ENCODE results near the gene CAMP. TPM values are rescaled to one million over a fixed set of nuclear protein-coding genes. Genes with fewer than 3 reads are reported as not detected.
A peak's percentile ranks its signal among the peaks of the same experiment; 100 is the strongest.

Gene CAMP
- total RNA-seq, 1 donor from 2014 or later: not detected

DNA sequence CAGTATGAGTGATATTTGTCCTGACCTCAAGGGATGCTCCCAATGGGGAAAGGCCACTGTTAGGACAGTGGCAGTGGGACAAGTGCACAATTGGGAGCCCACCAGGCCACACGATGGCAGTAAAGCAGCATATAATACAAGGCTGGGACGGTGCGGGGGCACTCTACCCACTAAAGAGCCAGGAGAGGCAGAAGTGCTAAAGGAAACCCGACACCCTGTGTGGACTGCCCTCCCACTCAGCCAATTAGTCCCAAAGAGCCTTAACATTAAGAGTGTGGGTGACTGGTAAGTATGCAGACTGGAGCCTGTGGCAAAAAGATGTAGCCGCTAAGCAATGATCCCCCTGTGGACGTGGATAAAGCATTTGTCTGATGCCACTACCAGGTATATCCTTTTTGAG lies 9.4 kb downstream of the CAMP start:
- Mint-ChIP-seq H3K27me3 (ENCODE audit: insufficient read depth, low read depth) (peaks cover 5% of the 10 kb centered on the region), H3K36me3 (no peaks in the 10 kb centered on the region), H3K4me3 (peak overlapping the region; percentile 15), H3K4me1 (peaks cover 24% of the 10 kb centered on the region), H3K9me3 (peaks cover 10% of the 10 kb centered on the region), H3K27ac (no peak overlapping the region)
- Histone ChIP-seq H3K9me3 (ENCODE audit: low read depth) (peaks cover 6% of the 10 kb centered on the region), H2AFZ (replicated peaks) (peak overlapping the region; percentile 82), H3K9ac (no peak overlapping the region), H3F3A (ENCODE audit: low read depth) (peaks cover 15% of the 10 kb centered on the region), H3K27ac (peak overlapping the region; percentile 61), H3K4me2 (peak overlapping the region; percentile 48), H3K36me3 (no peaks in the 10 kb centered on the region), H3K27me3 (no peaks in the 10 kb centered on the region), H3K4me3 (no peak overlapping the region), H3K79me2 (ENCODE audit: low read depth) (no peaks in the 10 kb centered on the region), H3K4me1 (peaks cover 14% of the 10 kb centered on the region), H4K20me1 (ENCODE audit: low read depth) (no peaks in the 10 kb centered on the region)
- DNase-seq (ENCODE audit: low spot score): peak; percentile 86
- TF ChIP-seq, protein P1, sequence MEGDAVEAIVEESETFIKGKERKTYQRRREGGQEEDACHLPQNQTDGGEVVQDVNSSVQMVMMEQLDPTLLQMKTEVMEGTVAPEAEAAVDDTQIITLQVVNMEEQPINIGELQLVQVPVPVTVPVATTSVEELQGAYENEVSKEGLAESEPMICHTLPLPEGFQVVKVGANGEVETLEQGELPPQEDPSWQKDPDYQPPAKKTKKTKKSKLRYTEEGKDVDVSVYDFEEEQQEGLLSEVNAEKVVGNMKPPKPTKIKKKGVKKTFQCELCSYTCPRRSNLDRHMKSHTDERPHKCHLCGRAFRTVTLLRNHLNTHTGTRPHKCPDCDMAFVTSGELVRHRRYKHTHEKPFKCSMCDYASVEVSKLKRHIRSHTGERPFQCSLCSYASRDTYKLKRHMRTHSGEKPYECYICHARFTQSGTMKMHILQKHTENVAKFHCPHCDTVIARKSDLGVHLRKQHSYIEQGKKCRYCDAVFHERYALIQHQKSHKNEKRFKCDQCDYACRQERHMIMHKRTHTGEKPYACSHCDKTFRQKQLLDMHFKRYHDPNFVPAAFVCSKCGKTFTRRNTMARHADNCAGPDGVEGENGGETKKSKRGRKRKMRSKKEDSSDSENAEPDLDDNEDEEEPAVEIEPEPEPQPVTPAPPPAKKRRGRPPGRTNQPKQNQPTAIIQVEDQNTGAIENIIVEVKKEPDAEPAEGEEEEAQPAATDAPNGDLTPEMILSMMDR (IDR thresholded peaks at IDR 0.05): peak; percentile 66
- TF ChIP-seq EZH2 (IDR thresholded peaks at IDR 0.05): no peak

DNA sequence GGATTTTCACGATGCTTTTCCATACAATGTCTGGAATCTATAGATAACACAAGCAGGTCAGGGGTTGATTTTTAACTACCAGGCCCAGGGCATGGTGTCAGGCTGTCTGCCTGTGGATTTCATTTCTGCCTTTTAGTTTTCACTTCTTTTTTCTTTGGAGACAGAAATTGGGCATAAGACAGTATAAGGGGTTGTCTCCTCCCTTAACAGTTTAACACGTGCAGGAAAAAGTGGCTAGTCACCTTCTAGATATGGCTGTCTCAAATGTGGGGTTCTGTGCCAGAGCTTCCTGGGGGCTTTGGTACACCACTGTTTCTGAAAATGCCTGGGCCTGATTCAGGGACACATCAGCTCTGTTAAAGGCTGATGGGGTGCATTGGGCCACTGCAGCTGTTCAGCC lies 10.2 kb downstream of the CAMP start:
- no peak overlapping the region for H3K4me2 ChIP-seq
- H3K4me3 Mint-ChIP-seq: no peak overlapping the region
- peaks cover 6% of the 10 kb centered on the region for H3K9me3 ChIP-seq (ENCODE audit: low read depth)
- no peak overlapping the region for H3K27ac ChIP-seq
- peaks cover 15% of the 10 kb centered on the region for H3F3A ChIP-seq (ENCODE audit: low read depth)
- peak overlapping the region; percentile 46 for H3K27ac Mint-ChIP-seq
- peaks cover 10% of the 10 kb centered on the region for H3K9me3 Mint-ChIP-seq
- no peaks in the 10 kb centered on the region for H4K20me1 ChIP-seq (ENCODE audit: low read depth)
- TF ChIP-seq, protein P1 (IDR thresholded peaks at IDR 0.05): no peak
- no peak for TF ChIP-seq EZH2 (IDR thresholded peaks at IDR 0.05)
- no peak for TF ChIP-seq EZH2phosphoT487 (IDR thresholded peaks at IDR 0.05)
- H3K4me1 Mint-ChIP-seq: peaks cover 24% of the 10 kb centered on the region
- H3K27me3 ChIP-seq: no peaks in the 10 kb centered on the region
- no peaks in the 10 kb centered on the region for H3K36me3 Mint-ChIP-seq
- H3K36me3 ChIP-seq: no peaks in the 10 kb centered on the region
- H3K27me3 Mint-ChIP-seq (ENCODE audit: insufficient read depth, low read depth): peaks cover 5% of the 10 kb centered on the region
- no peak for DNase-seq (ENCODE audit: low spot score)
- H3K79me2 ChIP-seq (ENCODE audit: low read depth): no peaks in the 10 kb centered on the region
- H3K4me3 ChIP-seq: no peak overlapping the region
- H3K9ac ChIP-seq: no peak overlapping the region
- H3K4me1 ChIP-seq: peaks cover 14% of the 10 kb centered on the region
- no peak overlapping the region for H2AFZ ChIP-seq (replicated peaks)

DNA sequence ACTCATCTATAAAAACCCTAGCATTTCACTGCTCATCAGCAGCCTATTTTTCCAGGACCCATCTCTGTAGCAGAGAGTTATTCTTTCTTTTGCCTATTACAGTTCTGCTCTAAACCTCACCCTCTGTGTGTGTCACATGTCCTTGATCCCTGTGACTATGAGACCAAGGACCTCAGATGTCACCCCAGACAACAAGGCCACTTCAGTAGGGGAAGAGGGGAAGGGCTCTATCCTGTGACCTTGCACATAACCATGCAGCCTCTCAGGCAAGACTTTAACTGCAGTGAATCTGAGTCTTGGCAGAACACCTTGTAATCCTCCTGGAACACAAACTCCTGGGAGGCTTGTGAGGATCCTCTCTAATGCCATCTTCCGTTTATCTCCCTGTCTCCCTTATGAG lies 13.2 kb downstream of the CAMP start:
- H3K4me3 Mint-ChIP-seq: no peak overlapping the region
- H3K4me3 ChIP-seq: no peak overlapping the region
- no peak overlapping the region for H2AFZ ChIP-seq (replicated peaks)
- TF ChIP-seq EZH2phosphoT487 (IDR thresholded peaks at IDR 0.05) (no peak), EZH2 (IDR thresholded peaks at IDR 0.05) (no peak)
- no peaks in the 10 kb centered on the region for H3K36me3 ChIP-seq
- H3K9me3 Mint-ChIP-seq: peaks cover 10% of the 10 kb centered on the region
- H3K9ac ChIP-seq: no peak overlapping the region
- H3K4me1 ChIP-seq: peaks cover 24% of the 10 kb centered on the region
- no peak overlapping the region for H3K4me2 ChIP-seq
- peaks cover 40% of the 10 kb centered on the region for H3K4me1 Mint-ChIP-seq
- H3K27ac ChIP-seq: no peak overlapping the region
- H3K9me3 ChIP-seq (ENCODE audit: low read depth): peaks cover 6% of the 10 kb centered on the region
- H3K27ac Mint-ChIP-seq: peak overlapping the region; percentile 21
- H3K27me3 ChIP-seq: no peaks in the 10 kb centered on the region
- H3K79me2 ChIP-seq (ENCODE audit: low read depth): peaks cover 6% of the 10 kb centered on the region
- H3K36me3 Mint-ChIP-seq: no peaks in the 10 kb centered on the region
- no peak for DNase-seq (ENCODE audit: low spot score)
- H4K20me1 ChIP-seq (ENCODE audit: low read depth): no peaks in the 10 kb centered on the region
- H3K27me3 Mint-ChIP-seq (ENCODE audit: insufficient read depth, low read depth): peaks cover 5% of the 10 kb centered on the region
- H3F3A ChIP-seq (ENCODE audit: low read depth): peaks cover 30% of the 10 kb centered on the region

- peaks cover 21% of the 10 kb centered on the region for H3F3A ChIP-seq (ENCODE audit: low read depth)
- Mint-ChIP-seq H3K4me3 (peak overlapping the region; percentile 21), H3K36me3 (no peaks in the 10 kb centered on the region), H3K4me1 (peaks cover 26% of the 10 kb centered on the region), H3K27me3 (ENCODE audit: insufficient read depth, low read depth) (peaks cover 2% of the 10 kb centered on the region), H3K9me3 (peaks cover 5% of the 10 kb centered on the region), H3K27ac (no peak overlapping the region)
- H3K4me1 ChIP-seq: peaks cover 19% of the 10 kb centered on the region
- H3K27ac ChIP-seq: no peak overlapping the region
- H3K9me3 ChIP-seq (ENCODE audit: low read depth): peaks cover 2% of the 10 kb centered on the region
- no peak overlapping the region for H2AFZ ChIP-seq (replicated peaks)
- H3K36me3 ChIP-seq: no peaks in the 10 kb centered on the region
- H3K9ac ChIP-seq: no peak overlapping the region
- no peak for TF ChIP-seq EZH2phosphoT487 (IDR thresholded peaks at IDR 0.05)
- no peak for TF ChIP-seq EZH2 (IDR thresholded peaks at IDR 0.05)
- TF ChIP-seq, protein P1 (IDR thresholded peaks at IDR 0.05): no peak
- H4K20me1 ChIP-seq (ENCODE audit: low read depth): peaks cover 5% of the 10 kb centered on the region
- DNase-seq (ENCODE audit: low spot score): no peak
- no peaks in the 10 kb centered on the region for H3K27me3 ChIP-seq
- H3K79me2 ChIP-seq (ENCODE audit: low read depth): peaks cover 27% of the 10 kb centered on the region
- no peak overlapping the region for H3K4me3 ChIP-seq
- H3K4me2 ChIP-seq: no peak overlapping the region
Measured at GRCh38 chr3:48238531-48239085, 15.3 kb downstream of the CAMP start.
